ENCODE measurements around the gene TMEM170B.
A peak's percentile ranks its signal among the peaks of the same experiment; 100 is the strongest.

Gene TMEM170B

GRCh38 chr6:11616200-11616611 is 78.7 kb downstream of the TMEM170B start:
- peak; percentile 98 for DNase-seq

- DNase-seq, result peak; percentile 60
These were observed 81.0 kb downstream of the TMEM170B start for GRCh38 chr6:11618533-11618932.

- no peak for DNase-seq
These were observed 83.6 kb downstream of the TMEM170B start for GRCh38 chr6:11621119-11621518.

- no peak for DNase-seq
These were observed 84.6 kb downstream of the TMEM170B start for GRCh38 chr6:11622156-11622555.

- DNase-seq, result no peak
These were observed 85.7 kb downstream of the TMEM170B start for GRCh38 chr6:11623272-11623671.

GRCh38 chr6:11625302-11625701 is 87.8 kb downstream of the TMEM170B start:
- no peak for DNase-seq

GRCh38 chr6:11626356-11626755 is 88.8 kb downstream of the TMEM170B start:
- no peak for DNase-seq

- DNase-seq, result no peak
These were observed 91.0 kb downstream of the TMEM170B start for GRCh38 chr6:11628562-11628961.

GRCh38 chr6:11631008-11631407 is 93.5 kb downstream of the TMEM170B start:
- DNase-seq, result no peak

GRCh38 chr6:11631539-11631938 is 94.0 kb downstream of the TMEM170B start:
- DNase-seq, result no peak

GRCh38 chr6:11632231-11632630 is 94.7 kb downstream of the TMEM170B start:
- DNase-seq, result peak; percentile 48

GRCh38 chr6:11632795-11633511 is 95.4 kb downstream of the TMEM170B start:
- peak; percentile 82 for DNase-seq

All from fibroblast of skin of scalp (primary cell).